Left renal pelvis (tissue), 4 donors: ENCODE results near the gene AJM1. TPM values are rescaled to one million over a fixed set of nuclear protein-coding genes. Genes with fewer than 3 reads are reported as not detected.

Experiments
- polyA plus RNA-seq, 4 donors: library from polyadenylated mRNA; unstranded; fragments of 120-200 nt; gene quantifications; one replicate each; pipeline ENCODE4 v1.2.1, GENCODE V29; 2013; ENCODE audit not compliant: insufficient read length in 4 of 4

Gene AJM1
- polyA plus RNA-seq, 4 donors: 0.46 to 1.7 (median 0.97) TPM

Other genes with a start within 250 kb of the AJM1 start
- gene EGFL7, start 179.6 kb upstream of the AJM1 start, polyA plus RNA-seq: 10 to 100 TPM; 29.0 to 79.5 (median 44.5) TPM
- gene AGPAT2, start 155.0 kb upstream of the AJM1 start, polyA plus RNA-seq: 10 to 100 TPM; 15.3 to 53.8 (median 36.4) TPM
- 10 to 100 TPM; 23.3 to 40.4 (median 27.4) TPM for gene DIPK1B, start 129.9 kb upstream of the AJM1 start, polyA plus RNA-seq
- gene LCN10, start 99.5 kb upstream of the AJM1 start, polyA plus RNA-seq: 1 to 10 TPM in 2 of 4 donors, under 1 TPM in 2; 0.18 to 2.1 (median 0.90) TPM
- not detected for gene LCN6, start 94.0 kb upstream of the AJM1 start, polyA plus RNA-seq
- under 1 TPM; 0.10 to 0.50 (median 0.20) TPM for gene LCN8, start 84.2 kb upstream of the AJM1 start, polyA plus RNA-seq
- gene LCN15, start 78.0 kb upstream of the AJM1 start, polyA plus RNA-seq: under 1 TPM in 3 of 4 donors, not detected in 1; 0.06 to 0.14 (median 0.07) TPM
- 10 to 100 TPM; 35.6 to 86.2 (median 64.2) TPM for gene TMEM141, start 51.1 kb upstream of the AJM1 start, polyA plus RNA-seq
- 1 to 10 TPM; 2.5 to 6.5 (median 4.9) TPM for gene CCDC183, start 46.1 kb upstream of the AJM1 start, polyA plus RNA-seq
- 10 to 100 TPM; 39.9 to 78.9 (median 60.1) TPM for gene RABL6, start 34.5 kb upstream of the AJM1 start, polyA plus RNA-seq
- gene PHPT1, start 6.9 kb downstream of the AJM1 start, polyA plus RNA-seq: 100 to 1,000 TPM in 1 of 4 donors, 10 to 100 TPM in 3; 71.8 to 120 (median 83.5) TPM
- gene MAMDC4, start 9.9 kb downstream of the AJM1 start, polyA plus RNA-seq: 10 to 100 TPM in 1 of 4 donors, 1 to 10 TPM in 3; 4.7 to 11.6 (median 6.3) TPM
- 100 to 1,000 TPM; 266 to 396 (median 335) TPM for gene EDF1, start 23.8 kb downstream of the AJM1 start, polyA plus RNA-seq
- gene TRAF2, start 44.0 kb downstream of the AJM1 start, polyA plus RNA-seq: 10 to 100 TPM in 3 of 4 donors, 1 to 10 TPM in 1; 6.4 to 16.3 (median 13.3) TPM
- gene FBXW5, start 102.3 kb downstream of the AJM1 start, polyA plus RNA-seq: 10 to 100 TPM; 34.7 to 67.2 (median 37.2) TPM
- gene C8G, start 102.8 kb downstream of the AJM1 start, polyA plus RNA-seq: 1 to 10 TPM in 1 of 4 donors, under 1 TPM in 3; 0.26 to 1.1 (median 0.52) TPM
- 10 to 100 TPM in 3 of 4 donors, 1 to 10 TPM in 1; 1.4 to 54.6 (median 23.8) TPM for gene LCN12, start 109.8 kb downstream of the AJM1 start, polyA plus RNA-seq
- 10 to 100 TPM in 3 of 4 donors, 1 to 10 TPM in 1; 3.8 to 66.7 (median 27.7) TPM for gene PTGDS, start 135.0 kb downstream of the AJM1 start, polyA plus RNA-seq
- gene LCNL1, start 140.5 kb downstream of the AJM1 start, polyA plus RNA-seq: under 1 TPM in 3 of 4 donors, not detected in 1; 0.11 to 0.45 (median 0.13) TPM
- 10 to 100 TPM; 22.4 to 46.5 (median 28.3) TPM for gene PAXX, start 149.9 kb downstream of the AJM1 start, polyA plus RNA-seq
- gene CLIC3, start 154.1 kb downstream of the AJM1 start, polyA plus RNA-seq: 1 to 10 TPM in 1 of 4 donors, under 1 TPM in 3; 0.34 to 1.4 (median 0.57) TPM
- 10 to 100 TPM; 18.7 to 52.8 (median 39.7) TPM for gene ABCA2, start 185.8 kb downstream of the AJM1 start, polyA plus RNA-seq
- not detected for gene FUT7, start 189.6 kb downstream of the AJM1 start, polyA plus RNA-seq
- gene NPDC1, start 203.7 kb downstream of the AJM1 start, polyA plus RNA-seq: 10 to 100 TPM; 20.4 to 48.7 (median 36.8) TPM
- gene ENTPD2, start 211.6 kb downstream of the AJM1 start, polyA plus RNA-seq: 1 to 10 TPM; 3.2 to 7.5 (median 5.8) TPM
- 1 to 10 TPM; 4.5 to 8.3 (median 5.7) TPM for gene SAPCD2, start 228.1 kb downstream of the AJM1 start, polyA plus RNA-seq
- gene UAP1L1, start 235.0 kb downstream of the AJM1 start, polyA plus RNA-seq: 1 to 10 TPM; 1.6 to 6.6 (median 4.9) TPM
- gene MAN1B1, start 244.5 kb downstream of the AJM1 start, polyA plus RNA-seq: 10 to 100 TPM; 48.7 to 73.8 (median 52.6) TPM